GM19099 (cell line): ENCODE measurements around the gene TNC.

ENCODE experiments used
- POLR2A ChIP-seq: IDR thresholded peaks from 3 replicates; pipeline ENCODE4 v1.6.1; 2011; ENCODE audit warnings: low read depth; ENCODE audit not compliant: insufficient read length; ENCODE audit errors: extremely low read depth

TNC gene

GRCh38 chr9:115058175-115058574, 59.8 kb downstream of the TNC start:
- TF ChIP-seq POLR2A, result no peak

- no peak for TF ChIP-seq POLR2A
Measured at GRCh38 chr9:115057559-115057958, 60.4 kb downstream of the TNC start.

- no peak for TF ChIP-seq POLR2A
Measured at GRCh38 chr9:115050002-115050490, 67.9 kb downstream of the TNC start.

- TF ChIP-seq POLR2A, result no peak
Measured at GRCh38 chr9:115046824-115047223, 71.1 kb downstream of the TNC start.

- TF ChIP-seq POLR2A, result no peak
Measured at GRCh38 chr9:115046199-115046598, 71.8 kb downstream of the TNC start.

GRCh38 chr9:115043632-115044031, 74.3 kb downstream of the TNC start:
- TF ChIP-seq POLR2A, result no peak

GRCh38 chr9:115042781-115043509, 75.0 kb downstream of the TNC start:
- TF ChIP-seq POLR2A, result no peak

GRCh38 chr9:115039516-115040120, 78.3 kb downstream of the TNC start:
- TF ChIP-seq POLR2A, result no peak

GRCh38 chr9:115038178-115038577, 79.8 kb downstream of the TNC start:
- TF ChIP-seq POLR2A, result no peak

- TF ChIP-seq POLR2A, result no peak
Measured at GRCh38 chr9:115036691-115037090, 81.3 kb downstream of the TNC start.

- TF ChIP-seq POLR2A, result no peak
Measured at GRCh38 chr9:115035841-115036612, 81.9 kb downstream of the TNC start.

GRCh38 chr9:115034801-115035200, 83.2 kb downstream of the TNC start:
- no peak for TF ChIP-seq POLR2A

- TF ChIP-seq POLR2A, result no peak
Measured at GRCh38 chr9:115033800-115034199, 84.2 kb downstream of the TNC start.

- TF ChIP-seq POLR2A, result no peak
Measured at GRCh38 chr9:115032296-115032695, 85.7 kb downstream of the TNC start.

GRCh38 chr9:115030006-115030405, 88.0 kb downstream of the TNC start:
- TF ChIP-seq POLR2A, result no peak

GRCh38 chr9:115025721-115026120, 92.2 kb downstream of the TNC start:
- TF ChIP-seq POLR2A, result no peak
